ENCODE measurements around the gene CPNE5. TPM values are rescaled to one million over a fixed set of nuclear protein-coding genes. Genes with fewer than 3 reads are reported as not detected.

Gene CPNE5
- total and polyA plus RNA-seq, 2 donors (not counting 1 experiment from before 2014, with no cell fraction given): 0.02 TPM; not detected in 1

DNA sequence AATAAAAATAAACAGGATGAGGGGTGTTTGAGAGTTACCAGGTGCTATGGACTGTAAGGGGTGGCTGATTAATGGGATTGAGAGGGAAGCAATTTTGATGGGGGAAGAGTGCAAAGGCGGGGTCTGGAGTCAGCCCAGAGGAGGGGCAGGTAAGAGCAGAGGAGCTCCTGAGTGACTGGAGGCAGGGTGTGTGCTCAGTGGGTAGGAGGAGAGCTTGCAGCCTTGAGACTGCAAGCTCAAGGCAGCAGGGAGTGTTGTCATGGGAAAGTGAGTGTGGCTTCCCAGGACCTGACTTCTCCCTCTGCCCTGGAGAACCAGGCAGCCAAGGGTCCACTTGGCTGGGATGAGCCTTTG, 87.4 kb downstream of the CPNE5 start:
- H3K27me3 ChIP-seq (ENCODE audit: control insufficient read depth, insufficient read depth, low read length): peaks cover 9% of the 10 kb centered on the region
- no peak overlapping the region for H3K9ac ChIP-seq (ENCODE audit: insufficient read depth, low read length)
- no peak overlapping the region for H3K4me3 ChIP-seq (replicated peaks in 1 of 4; ENCODE audit: control extremely low read depth in 1 of 4, insufficient read depth in 1 of 4, low read depth in 3 of 4, low read length in 4 of 4)
- no peaks in the 10 kb centered on the region for H3K36me3 ChIP-seq (ENCODE audit: control insufficient read depth, insufficient read depth, low read length)
- DNase-seq (ENCODE audit: low read depth in 2 of 2): no peak
- no peaks in the 10 kb centered on the region for H3K9me3 ChIP-seq (ENCODE audit: control insufficient read depth, insufficient read depth, low read depth, low read length)
- no peak overlapping the region for H3K27ac ChIP-seq (ENCODE audit: insufficient read depth, low read length)
- H3K4me1 ChIP-seq (ENCODE audit: control insufficient read depth, extremely low read depth, insufficient read depth, low read length): no peaks in the 10 kb centered on the region
- no peaks in the 10 kb centered on the region for H4K20me1 ChIP-seq (ENCODE audit: control insufficient read depth, extremely low read depth, insufficient read depth, low read length)
- no peaks in the 10 kb centered on the region for H3K79me2 ChIP-seq (ENCODE audit: control insufficient read depth, insufficient read depth, low read length)
- H2AFZ ChIP-seq (ENCODE audit: low read length): no peak overlapping the region
- no peak overlapping the region for H3K4me2 ChIP-seq (ENCODE audit: extremely low read depth, insufficient read depth, low read length)
- TF ChIP-seq, protein P1, sequence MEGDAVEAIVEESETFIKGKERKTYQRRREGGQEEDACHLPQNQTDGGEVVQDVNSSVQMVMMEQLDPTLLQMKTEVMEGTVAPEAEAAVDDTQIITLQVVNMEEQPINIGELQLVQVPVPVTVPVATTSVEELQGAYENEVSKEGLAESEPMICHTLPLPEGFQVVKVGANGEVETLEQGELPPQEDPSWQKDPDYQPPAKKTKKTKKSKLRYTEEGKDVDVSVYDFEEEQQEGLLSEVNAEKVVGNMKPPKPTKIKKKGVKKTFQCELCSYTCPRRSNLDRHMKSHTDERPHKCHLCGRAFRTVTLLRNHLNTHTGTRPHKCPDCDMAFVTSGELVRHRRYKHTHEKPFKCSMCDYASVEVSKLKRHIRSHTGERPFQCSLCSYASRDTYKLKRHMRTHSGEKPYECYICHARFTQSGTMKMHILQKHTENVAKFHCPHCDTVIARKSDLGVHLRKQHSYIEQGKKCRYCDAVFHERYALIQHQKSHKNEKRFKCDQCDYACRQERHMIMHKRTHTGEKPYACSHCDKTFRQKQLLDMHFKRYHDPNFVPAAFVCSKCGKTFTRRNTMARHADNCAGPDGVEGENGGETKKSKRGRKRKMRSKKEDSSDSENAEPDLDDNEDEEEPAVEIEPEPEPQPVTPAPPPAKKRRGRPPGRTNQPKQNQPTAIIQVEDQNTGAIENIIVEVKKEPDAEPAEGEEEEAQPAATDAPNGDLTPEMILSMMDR (conservative IDR thresholded peaks at IDR 0.05 in 1 of 2, IDR thresholded peaks at IDR 0.05 in 1 of 2; ENCODE audit: low read depth in 1 of 2, low read length in 2 of 2): no peak
- TF ChIP-seq EZH2 (IDR thresholded peaks at IDR 0.05; ENCODE audit: low read length, missing control alignments): no peak

- TF ChIP-seq EZH2 (IDR thresholded peaks at IDR 0.05; ENCODE audit: low read length, missing control alignments): no peak
- TF ChIP-seq, protein P1 (conservative IDR thresholded peaks at IDR 0.05 in 1 of 2, IDR thresholded peaks at IDR 0.05 in 1 of 2; ENCODE audit: low read depth in 1 of 2, low read length in 2 of 2): no peak
- Histone ChIP-seq H3K4me2 (ENCODE audit: extremely low read depth, insufficient read depth, low read length) (no peak overlapping the region), H2AFZ (ENCODE audit: low read length) (no peak overlapping the region), H3K9ac (ENCODE audit: insufficient read depth, low read length) (no peak overlapping the region), H3K4me3 (replicated peaks in 1 of 4; ENCODE audit: control extremely low read depth in 1 of 4, insufficient read depth in 1 of 4, low read depth in 3 of 4, low read length in 4 of 4) (no peak overlapping the region), H3K9me3 (ENCODE audit: control insufficient read depth, insufficient read depth, low read depth, low read length) (no peaks in the 10 kb centered on the region), H3K27me3 (ENCODE audit: control insufficient read depth, insufficient read depth, low read length) (peaks cover 9% of the 10 kb centered on the region), H3K79me2 (ENCODE audit: control insufficient read depth, insufficient read depth, low read length) (no peaks in the 10 kb centered on the region), H3K27ac (ENCODE audit: insufficient read depth, low read length) (no peak overlapping the region), H3K36me3 (ENCODE audit: control insufficient read depth, insufficient read depth, low read length) (no peaks in the 10 kb centered on the region), H4K20me1 (ENCODE audit: control insufficient read depth, extremely low read depth, insufficient read depth, low read length) (no peaks in the 10 kb centered on the region), H3K4me1 (ENCODE audit: control insufficient read depth, extremely low read depth, insufficient read depth, low read length) (no peaks in the 10 kb centered on the region)
- peak in 1 of 2 donors; percentile 16 for DNase-seq (ENCODE audit: low read depth in 2 of 2)
Measured at GRCh38 chr6:36751091-36751490, 88.2 kb downstream of the CPNE5 start.

- no peak overlapping the region for H2AFZ ChIP-seq (ENCODE audit: low read length)
- no peaks in the 10 kb centered on the region for H4K20me1 ChIP-seq (ENCODE audit: control insufficient read depth, extremely low read depth, insufficient read depth, low read length)
- no peak overlapping the region for H3K9ac ChIP-seq (ENCODE audit: insufficient read depth, low read length)
- peak in 1 of 2 donors; percentile 13 for DNase-seq (ENCODE audit: low read depth in 2 of 2)
- H3K27me3 ChIP-seq (ENCODE audit: control insufficient read depth, insufficient read depth, low read length): peaks cover 11% of the 10 kb centered on the region
- no peaks in the 10 kb centered on the region for H3K9me3 ChIP-seq (ENCODE audit: control insufficient read depth, insufficient read depth, low read depth, low read length)
- H3K79me2 ChIP-seq (ENCODE audit: control insufficient read depth, insufficient read depth, low read length): no peaks in the 10 kb centered on the region
- no peak overlapping the region for H3K4me2 ChIP-seq (ENCODE audit: extremely low read depth, insufficient read depth, low read length)
- TF ChIP-seq EZH2 (IDR thresholded peaks at IDR 0.05; ENCODE audit: low read length, missing control alignments): no peak
- TF ChIP-seq, protein P1 (conservative IDR thresholded peaks at IDR 0.05 in 1 of 2, IDR thresholded peaks at IDR 0.05 in 1 of 2; ENCODE audit: low read depth in 1 of 2, low read length in 2 of 2): no peak
- no peak overlapping the region for H3K27ac ChIP-seq (ENCODE audit: insufficient read depth, low read length)
- no peaks in the 10 kb centered on the region for H3K4me1 ChIP-seq (ENCODE audit: control insufficient read depth, extremely low read depth, insufficient read depth, low read length)
- H3K36me3 ChIP-seq (ENCODE audit: control insufficient read depth, insufficient read depth, low read length): no peaks in the 10 kb centered on the region
- H3K4me3 ChIP-seq (replicated peaks in 1 of 4; ENCODE audit: control extremely low read depth in 1 of 4, insufficient read depth in 1 of 4, low read depth in 3 of 4, low read length in 4 of 4): no peak overlapping the region
Measured at GRCh38 chr6:36749829-36750489, 89.3 kb downstream of the CPNE5 start.
